A673 (cell line): ENCODE measurements around the gene TBCD. TPM values are rescaled to one million over a fixed set of nuclear protein-coding genes. Genes with fewer than 3 reads are reported as not detected.

Experiments used
- BruUV-seq: library from RNA; stranded (reverse); fragments of 400-500 nt; replicated peaks from 2 replicates; lab custom pipeline; 2021; lab: Mats Ljungman, UMichigan
- CTCF ChIA-PET: fragments of 300-600 bp; sonication (Branson Sonifier 250); formaldehyde crosslinking; loops from one replicate; lab custom pipeline; 2022; ENCODE audit warnings: antibody characterized with exemption; lab: Charles Lee
- POLR2A ChIA-PET: fragments of 300-600 bp; sonication (Branson Sonifier 250); formaldehyde crosslinking; loops from one replicate; lab custom pipeline; 2022; ENCODE audit warnings: antibody characterized with exemption; ENCODE audit not compliant: low non-redundant PET; lab: Charles Lee
- DNase-seq: peaks from one replicate; pipeline ENCODE4 v3.0.0-alpha.2; 2015; ENCODE audit warnings: low spot score
- H3K27ac ChIP-seq: fragments of 200-600 bp; sonication (generic); 2 replicates; pipeline ENCODE4 v1.5.1; 2016; ENCODE audit warnings: mixed run types, low read depth, mild to moderate bottlenecking, mixed read lengths, antibody characterized with exemption, low read length; ENCODE audit not compliant: poor library complexity, severe bottlenecking
- H3K27me3 ChIP-seq: fragments of 200-600 bp; sonication (generic); replicated peaks from 2 replicates; pipeline ENCODE4 v1.6.1; 2017; ENCODE audit warnings: mixed run types, low read depth, mild to moderate bottlenecking, mixed read lengths, antibody characterized with exemption, low read length; ENCODE audit not compliant: insufficient read depth, poor library complexity
- H3K36me3 ChIP-seq: fragments of 200-600 bp; sonication (generic); 2 replicates; pipeline ENCODE4 v1.6.1; 2016; ENCODE audit warnings: mixed run types, mild to moderate bottlenecking, mixed read lengths, antibody characterized with exemption, low read length; ENCODE audit not compliant: insufficient read depth, poor library complexity, severe bottlenecking
- H3K4me1 ChIP-seq: fragments of 200-600 bp; sonication (generic); 2 replicates; pipeline ENCODE4 v1.6.1; 2017; ENCODE audit warnings: mixed run types, mild to moderate bottlenecking, mixed read lengths, antibody characterized with exemption, low read length; ENCODE audit not compliant: insufficient read depth, poor library complexity, severe bottlenecking
- H3K4me3 ChIP-seq: fragments of 200-600 bp; sonication (generic); 2 replicates; pipeline ENCODE4 v1.5.1; 2016; ENCODE audit warnings: low read depth, mixed run types, mild to moderate bottlenecking, mixed read lengths, low read length; ENCODE audit not compliant: poor library complexity, severe bottlenecking
- H3K9me3 ChIP-seq: fragments of 200-600 bp; sonication (generic); 2 replicates; pipeline ENCODE4 v1.6.1; 2016; ENCODE audit warnings: mixed run types, low read depth, mild to moderate bottlenecking, mixed read lengths, antibody characterized with exemption, low read length; ENCODE audit not compliant: poor library complexity, severe bottlenecking
- EZH2 ChIP-seq: fragments of 200-600 bp; sonication (generic); IDR thresholded peaks from 2 replicates; pipeline ENCODE4 v1.6.1; 2017; ENCODE audit warnings: borderline replicate concordance, low read depth, mild to moderate bottlenecking, mixed read lengths, antibody characterized with exemption, low read length; ENCODE audit not compliant: poor library complexity, severe bottlenecking
- intact Hi-C: fragments of 100-400 bp; cut with micrococcal nuclease; formaldehyde crosslinking; loops from one replicate; pipeline ENCODE4 v1.10.0; 2022; ENCODE audit not compliant: unreplicated experiment
- total RNA-seq: library from RNA; stranded (reverse); gene quantifications from 2 replicates; pipeline ENCODE4 v1.2.3, GENCODE V29; 2021
- TF ChIP-seq, protein P1 (sequence below): fragments of 300-800, 200-600 bp; sonication (generic); conservative IDR thresholded peaks from 2 replicates; pipeline ENCODE4 v1.5.1; 2017; ENCODE audit warnings: low read depth, mild to moderate bottlenecking, antibody characterized with exemption, low read length, moderate library complexity, mixed read lengths

TBCD gene
- total RNA-seq, 1 experiment from 2014 or later: 113 TPM

DNA sequence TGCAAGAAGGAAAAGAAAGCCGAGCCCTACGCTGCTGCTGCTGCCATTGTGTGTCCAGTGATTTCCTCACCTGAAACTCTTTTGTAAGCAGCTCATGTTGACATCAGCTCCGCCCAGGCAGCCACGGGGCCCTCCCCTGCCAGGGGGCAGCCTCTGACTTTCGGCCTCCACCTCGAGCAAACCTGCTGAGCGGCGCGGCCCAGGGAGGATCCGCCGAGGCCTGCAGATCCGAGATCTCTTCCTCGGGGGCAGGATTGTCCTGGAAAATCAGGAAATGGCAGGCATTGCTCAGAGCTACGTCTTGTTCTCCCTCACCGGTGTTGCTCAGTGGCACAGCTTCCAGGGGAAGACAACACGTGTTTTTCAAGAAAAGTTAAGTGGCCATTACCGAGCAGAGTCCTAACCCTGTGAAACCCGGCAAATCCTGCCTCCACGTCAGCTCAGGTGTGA lies 123.6 kb downstream of the TBCD start:
- H3K27me3 ChIP-seq: no peaks in the 10 kb centered on the region
- no peaks in the 10 kb centered on the region for H3K9me3 ChIP-seq
- intact Hi-C loops: no loop called here
- ChIA-PET CTCF (no interaction called here), POLR2A (no interaction called here)
- no peak overlapping the region for H3K4me3 ChIP-seq
- H3K4me1 ChIP-seq: no peaks in the 10 kb centered on the region
- TF ChIP-seq, protein P1, sequence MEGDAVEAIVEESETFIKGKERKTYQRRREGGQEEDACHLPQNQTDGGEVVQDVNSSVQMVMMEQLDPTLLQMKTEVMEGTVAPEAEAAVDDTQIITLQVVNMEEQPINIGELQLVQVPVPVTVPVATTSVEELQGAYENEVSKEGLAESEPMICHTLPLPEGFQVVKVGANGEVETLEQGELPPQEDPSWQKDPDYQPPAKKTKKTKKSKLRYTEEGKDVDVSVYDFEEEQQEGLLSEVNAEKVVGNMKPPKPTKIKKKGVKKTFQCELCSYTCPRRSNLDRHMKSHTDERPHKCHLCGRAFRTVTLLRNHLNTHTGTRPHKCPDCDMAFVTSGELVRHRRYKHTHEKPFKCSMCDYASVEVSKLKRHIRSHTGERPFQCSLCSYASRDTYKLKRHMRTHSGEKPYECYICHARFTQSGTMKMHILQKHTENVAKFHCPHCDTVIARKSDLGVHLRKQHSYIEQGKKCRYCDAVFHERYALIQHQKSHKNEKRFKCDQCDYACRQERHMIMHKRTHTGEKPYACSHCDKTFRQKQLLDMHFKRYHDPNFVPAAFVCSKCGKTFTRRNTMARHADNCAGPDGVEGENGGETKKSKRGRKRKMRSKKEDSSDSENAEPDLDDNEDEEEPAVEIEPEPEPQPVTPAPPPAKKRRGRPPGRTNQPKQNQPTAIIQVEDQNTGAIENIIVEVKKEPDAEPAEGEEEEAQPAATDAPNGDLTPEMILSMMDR: no peak
- no peak for TF ChIP-seq EZH2
- peaks cover 12% of the 10 kb centered on the region for H3K36me3 ChIP-seq
- no peak for DNase-seq
- no peak overlapping the region for H3K27ac ChIP-seq
- no TSS peak for BruUV-seq

DNA sequence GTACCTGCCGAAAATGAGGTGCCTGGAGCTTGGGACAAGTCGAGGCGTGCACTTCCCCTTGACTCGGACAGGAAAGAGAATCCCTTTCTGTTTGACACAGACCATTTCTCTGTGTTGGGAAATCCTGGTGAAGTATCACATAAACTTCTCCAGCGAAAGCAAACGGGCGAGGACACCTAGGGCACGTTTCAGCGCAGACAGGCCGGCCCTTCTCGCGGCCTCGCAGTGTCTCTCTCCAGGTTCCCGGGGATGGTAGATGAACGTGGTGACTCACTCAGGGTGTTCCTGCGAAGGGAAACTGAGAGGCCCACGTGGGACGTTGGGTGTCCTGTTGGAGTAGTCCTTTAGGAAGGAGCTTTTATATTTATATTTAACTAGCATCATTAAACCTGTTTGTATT lies 124.3 kb downstream of the TBCD start:
- peaks cover 7% of the 10 kb centered on the region for H3K36me3 ChIP-seq
- POLR2A ChIA-PET: no interaction called here
- no TSS peak for BruUV-seq
- no peaks in the 10 kb centered on the region for H3K4me1 ChIP-seq
- CTCF ChIA-PET: no interaction called here
- intact Hi-C loops: no loop called here
- H3K9me3 ChIP-seq: no peaks in the 10 kb centered on the region
- no peak overlapping the region for H3K27ac ChIP-seq
- no peaks in the 10 kb centered on the region for H3K27me3 ChIP-seq
- no peak for TF ChIP-seq EZH2
- TF ChIP-seq, protein P1: no peak
- DNase-seq: no peak
- no peak overlapping the region for H3K4me3 ChIP-seq

DNA sequence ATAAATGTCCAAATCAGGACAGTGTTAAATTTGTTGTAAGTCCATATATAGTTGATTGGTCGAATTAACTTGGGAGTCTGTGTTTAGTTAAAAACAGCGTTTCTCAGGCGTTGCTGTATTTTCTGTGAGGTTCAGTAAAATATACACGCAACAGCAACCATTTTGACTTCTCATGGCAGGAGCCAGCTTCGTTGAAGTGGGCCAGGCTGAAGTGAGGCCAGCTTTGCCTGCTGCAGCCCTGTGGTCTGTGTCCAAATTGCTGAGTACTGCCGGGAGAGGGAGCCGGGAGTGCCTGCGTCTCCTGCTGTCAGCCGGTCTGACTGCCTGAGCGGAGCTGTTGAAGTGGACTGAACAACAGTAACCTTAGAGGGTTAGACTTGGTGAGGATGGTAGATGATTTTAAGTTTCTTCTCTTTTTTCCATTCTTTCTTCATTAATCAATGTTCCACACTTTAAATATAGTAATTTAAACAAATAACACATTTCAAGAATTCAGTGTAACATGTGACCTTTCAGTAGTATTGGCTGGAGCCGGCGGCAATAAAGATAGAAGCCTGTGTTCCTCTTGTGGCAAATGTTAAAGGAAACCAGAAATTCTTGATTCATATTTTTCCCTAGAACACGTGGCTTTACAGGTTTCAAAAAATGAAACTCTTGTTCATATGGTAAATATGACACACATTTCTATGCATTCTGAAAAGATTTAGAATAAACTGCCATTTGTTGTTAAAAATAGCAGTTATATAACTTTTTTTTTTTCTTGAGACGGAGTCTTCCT lies 124.9 kb downstream of the TBCD start:
- peak; percentile 17 for DNase-seq
- H3K4me3 ChIP-seq: no peak overlapping the region
- intact Hi-C loops: no loop called here
- no peaks in the 10 kb centered on the region for H3K9me3 ChIP-seq
- no peaks in the 10 kb centered on the region for H3K4me1 ChIP-seq
- no TSS peak for BruUV-seq
- peaks cover 1% of the 10 kb centered on the region for H3K36me3 ChIP-seq
- no peak overlapping the region for H3K27ac ChIP-seq
- no peaks in the 10 kb centered on the region for H3K27me3 ChIP-seq
- ChIA-PET POLR2A (no interaction called here), CTCF (no interaction called here)
- no peak for TF ChIP-seq EZH2
- TF ChIP-seq, protein P1: peak; percentile 24
